PC-3 (cell line): ENCODE results near the gene ABL1.

ENCODE experiments used
- EZH2 ChIP-seq: fragments of 300-600 bp; sonication (generic); IDR thresholded peaks from one replicate; pipeline ENCODE4 v1.6.1; 2017; ENCODE audit warnings: antibody characterized with exemption, mild to moderate bottlenecking, low read length; ENCODE audit not compliant: unreplicated experiment
- EZH2phosphoT487 ChIP-seq: fragments of 300-600 bp; sonication (generic); IDR thresholded peaks from 2 replicates; pipeline ENCODE4 v1.6.1; 2018; ENCODE audit warnings: mild to moderate bottlenecking, antibody characterized with exemption, low read length, borderline replicate concordance
- TF ChIP-seq, protein P1 (sequence below): fragments of 300-600 bp; sonication (generic); conservative IDR thresholded peaks from 2 replicates; pipeline ENCODE4 v1.5.1; 2017; ENCODE audit warnings: antibody characterized with exemption, low read depth, mild to moderate bottlenecking, low read length

DNA sequence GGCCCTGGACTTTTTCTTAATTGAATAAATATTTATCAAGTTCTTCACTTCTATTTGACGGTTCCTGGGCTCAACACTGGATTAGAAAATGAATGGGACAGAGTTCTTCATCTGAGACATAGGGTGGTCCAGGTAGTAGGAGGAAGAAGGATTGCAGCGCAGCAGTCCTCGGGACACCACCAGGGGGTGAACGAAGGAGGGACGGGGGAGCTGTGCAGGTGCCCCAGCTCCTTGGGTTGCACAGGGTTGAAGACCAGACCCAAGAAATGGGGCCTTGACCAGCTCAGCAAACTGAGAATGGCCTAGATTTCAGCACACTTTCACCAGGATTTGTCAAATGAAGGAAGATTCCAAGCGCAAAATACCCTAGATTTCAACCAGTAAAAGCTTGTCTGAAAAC is 29.5 kb downstream of the ABL1 start:
- TF ChIP-seq, protein P1, sequence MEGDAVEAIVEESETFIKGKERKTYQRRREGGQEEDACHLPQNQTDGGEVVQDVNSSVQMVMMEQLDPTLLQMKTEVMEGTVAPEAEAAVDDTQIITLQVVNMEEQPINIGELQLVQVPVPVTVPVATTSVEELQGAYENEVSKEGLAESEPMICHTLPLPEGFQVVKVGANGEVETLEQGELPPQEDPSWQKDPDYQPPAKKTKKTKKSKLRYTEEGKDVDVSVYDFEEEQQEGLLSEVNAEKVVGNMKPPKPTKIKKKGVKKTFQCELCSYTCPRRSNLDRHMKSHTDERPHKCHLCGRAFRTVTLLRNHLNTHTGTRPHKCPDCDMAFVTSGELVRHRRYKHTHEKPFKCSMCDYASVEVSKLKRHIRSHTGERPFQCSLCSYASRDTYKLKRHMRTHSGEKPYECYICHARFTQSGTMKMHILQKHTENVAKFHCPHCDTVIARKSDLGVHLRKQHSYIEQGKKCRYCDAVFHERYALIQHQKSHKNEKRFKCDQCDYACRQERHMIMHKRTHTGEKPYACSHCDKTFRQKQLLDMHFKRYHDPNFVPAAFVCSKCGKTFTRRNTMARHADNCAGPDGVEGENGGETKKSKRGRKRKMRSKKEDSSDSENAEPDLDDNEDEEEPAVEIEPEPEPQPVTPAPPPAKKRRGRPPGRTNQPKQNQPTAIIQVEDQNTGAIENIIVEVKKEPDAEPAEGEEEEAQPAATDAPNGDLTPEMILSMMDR = no peak
- no peak for TF ChIP-seq EZH2phosphoT487
- no peak for TF ChIP-seq EZH2
